Glomerular visceral epithelial cell (primary cell): ENCODE data around the gene ISCU.
A peak's percentile ranks its signal among the peaks of the same experiment; 100 is the strongest.
"Not testable (repeated sequence)": the region's sequence is repeated elsewhere in the genome, so short reads cannot be mapped to it uniquely, and the experiment has no call there.

Experiments
- DNase-seq: peaks from one replicate; pipeline ENCODE4 v3.0.0-alpha.2; 2016; ENCODE audit errors: extremely low spot score

The ISCU gene

GRCh38 chr12:108618079-108618952 is 55.9 kb downstream of the ISCU start:
- DNase-seq, result peak; percentile 88

GRCh38 chr12:108618953-108619274 is 56.5 kb downstream of the ISCU start:
- DNase-seq, result not testable (repeated sequence)
